IMR-90 (cell line): Measurements from ENCODE around the gene ZCCHC14. TPM values are rescaled to one million over a fixed set of nuclear protein-coding genes. Genes with fewer than 3 reads are reported as not detected.

Experiments used
- polyA plus RNA-seq, 3 experiments: library from polyadenylated mRNA; depleted of rRNA; stranded (reverse); fragments of >200 nt; gene quantifications; 2 replicates each; pipeline ENCODE4 v1.2.3, GENCODE V29; 2012; ENCODE audit warnings: low replicate concordance in 1 of 3
- total RNA-seq: library from RNA; depleted of rRNA; stranded (reverse); fragments of >200 nt; gene quantifications from 2 replicates; pipeline ENCODE4 v1.2.3, GENCODE V29; 2012; rRNA removed

Gene ZCCHC14
- total and polyA plus RNA-seq, 2 of the 4 experiments (the other 2 are of a cell fraction), result 2.5 to 5.3 TPM

Other genes with a start within 250 kb of the ZCCHC14 start
- gene C16orf95, start 175.6 kb downstream of the ZCCHC14 start, total RNA-seq, result 1.9 and 2.0 TPM in 2 replicates
- 3.8 and 4.7 TPM in 2 replicates for gene C16orf95, start 175.6 kb downstream of the ZCCHC14 start, polyA plus RNA-seq (2012; rRNA removed)
- gene FBXO31, start 109.2 kb downstream of the ZCCHC14 start, total RNA-seq, result 10.4 and 10.6 TPM in 2 replicates
- 16.9 and 20.7 TPM in 2 replicates for gene FBXO31, start 109.2 kb downstream of the ZCCHC14 start, polyA plus RNA-seq (2012; rRNA removed)
- gene MAP1LC3B, start 100.7 kb downstream of the ZCCHC14 start, total RNA-seq, result 23.5 and 25.3 TPM in 2 replicates
- 46.9 and 57.7 TPM in 2 replicates for gene MAP1LC3B, start 100.7 kb downstream of the ZCCHC14 start, polyA plus RNA-seq (2012; rRNA removed)
- gene JPH3, start 109.5 kb upstream of the ZCCHC14 start, total RNA-seq, result under 0.01 TPM in 1 of 2 replicates, not detected in the other
- gene JPH3, start 109.5 kb upstream of the ZCCHC14 start, polyA plus RNA-seq (2012; rRNA removed), result 0.01 and 0.03 TPM in 2 replicates